Cortex of kidney (tissue), 1 donor: ENCODE data around the gene NSMF.

Source experiments
- DNase-seq: peaks from one replicate; lab custom pipeline; 2025; lab: John Stamatoyannopoulos, UW

The NSMF gene, protein sequence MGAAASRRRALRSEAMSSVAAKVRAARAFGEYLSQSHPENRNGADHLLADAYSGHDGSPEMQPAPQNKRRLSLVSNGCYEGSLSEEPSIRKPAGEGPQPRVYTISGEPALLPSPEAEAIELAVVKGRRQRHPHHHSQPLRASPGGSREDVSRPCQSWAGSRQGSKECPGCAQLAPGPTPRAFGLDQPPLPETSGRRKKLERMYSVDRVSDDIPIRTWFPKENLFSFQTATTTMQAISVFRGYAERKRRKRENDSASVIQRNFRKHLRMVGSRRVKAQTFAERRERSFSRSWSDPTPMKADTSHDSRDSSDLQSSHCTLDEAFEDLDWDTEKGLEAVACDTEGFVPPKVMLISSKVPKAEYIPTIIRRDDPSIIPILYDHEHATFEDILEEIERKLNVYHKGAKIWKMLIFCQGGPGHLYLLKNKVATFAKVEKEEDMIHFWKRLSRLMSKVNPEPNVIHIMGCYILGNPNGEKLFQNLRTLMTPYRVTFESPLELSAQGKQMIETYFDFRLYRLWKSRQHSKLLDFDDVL

DNA sequence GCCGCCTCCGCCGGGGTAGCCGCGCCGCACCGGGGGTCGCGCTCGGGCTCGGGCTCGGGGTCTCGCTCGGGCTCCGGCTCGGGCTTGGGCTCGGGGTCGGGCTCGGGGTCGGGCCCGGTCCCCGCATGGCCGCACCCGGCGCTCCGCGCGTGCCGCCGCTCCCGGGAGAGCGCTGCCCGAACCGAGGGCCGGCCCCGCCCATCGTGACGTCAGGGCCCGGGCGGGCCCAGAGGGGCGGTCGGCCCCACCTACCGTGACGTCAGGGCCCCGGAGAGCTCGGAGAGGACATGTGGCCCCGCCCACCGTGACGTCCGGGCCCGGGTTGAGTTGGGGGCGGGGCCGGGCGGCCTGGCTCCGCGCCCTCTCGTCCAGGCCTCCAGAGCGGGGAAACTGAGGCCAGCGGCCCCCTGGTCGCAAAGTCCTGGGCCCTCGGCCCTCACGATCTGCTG is at the start of gene NSMF:
Gene NSMF (minus strand): TSS at position 183 of the 449 bp plus-strand sequence. CDS start 232 bp downstream, outside the sequence.
- no peak for DNase-seq

- no peak for DNase-seq
Observed at GRCh38 chr9:137506702-137507171, 47.6 kb upstream of the NSMF start.

DNA sequence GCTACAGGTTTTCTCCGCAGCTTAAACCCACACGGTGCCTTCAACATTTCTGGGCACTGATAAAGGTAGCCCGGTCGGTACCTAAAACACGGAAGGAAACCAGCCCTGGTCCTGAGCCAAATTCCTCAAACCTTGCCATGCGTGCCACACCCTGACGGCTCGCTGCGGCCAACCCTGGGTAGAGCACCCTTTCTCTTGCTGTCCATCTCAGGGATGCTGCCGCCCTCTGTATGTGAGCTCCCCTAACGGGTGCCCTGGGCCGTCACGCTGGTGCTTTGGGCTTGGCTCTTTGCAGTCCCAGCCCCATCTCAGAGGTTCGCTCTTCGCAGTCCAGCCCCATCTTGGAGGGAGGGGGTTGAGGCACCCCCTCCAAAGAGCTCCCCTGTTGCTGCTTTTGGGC is 47.1 kb upstream of the NSMF start:
- no peak for DNase-seq

- DNase-seq = no peak
Observed at GRCh38 chr9:137505421-137506140, 46.4 kb upstream of the NSMF start.

DNA sequence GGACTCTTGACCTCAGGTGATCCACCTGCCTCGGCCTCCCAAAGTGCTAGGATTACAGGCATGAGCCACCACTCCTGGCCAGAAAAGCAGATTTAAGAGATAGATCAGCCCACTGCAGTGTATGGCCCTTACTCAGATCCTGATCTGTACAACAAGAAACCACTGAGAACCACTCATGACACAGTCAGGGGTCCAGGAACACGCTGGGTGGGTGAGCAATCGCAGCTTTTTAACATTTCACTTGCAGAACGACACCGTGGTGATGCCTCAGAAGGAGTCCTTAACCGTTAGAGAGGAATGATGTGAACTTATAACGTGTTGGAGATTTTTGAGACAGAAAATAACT is 45.3 kb upstream of the NSMF start:
- no peak for DNase-seq

DNA sequence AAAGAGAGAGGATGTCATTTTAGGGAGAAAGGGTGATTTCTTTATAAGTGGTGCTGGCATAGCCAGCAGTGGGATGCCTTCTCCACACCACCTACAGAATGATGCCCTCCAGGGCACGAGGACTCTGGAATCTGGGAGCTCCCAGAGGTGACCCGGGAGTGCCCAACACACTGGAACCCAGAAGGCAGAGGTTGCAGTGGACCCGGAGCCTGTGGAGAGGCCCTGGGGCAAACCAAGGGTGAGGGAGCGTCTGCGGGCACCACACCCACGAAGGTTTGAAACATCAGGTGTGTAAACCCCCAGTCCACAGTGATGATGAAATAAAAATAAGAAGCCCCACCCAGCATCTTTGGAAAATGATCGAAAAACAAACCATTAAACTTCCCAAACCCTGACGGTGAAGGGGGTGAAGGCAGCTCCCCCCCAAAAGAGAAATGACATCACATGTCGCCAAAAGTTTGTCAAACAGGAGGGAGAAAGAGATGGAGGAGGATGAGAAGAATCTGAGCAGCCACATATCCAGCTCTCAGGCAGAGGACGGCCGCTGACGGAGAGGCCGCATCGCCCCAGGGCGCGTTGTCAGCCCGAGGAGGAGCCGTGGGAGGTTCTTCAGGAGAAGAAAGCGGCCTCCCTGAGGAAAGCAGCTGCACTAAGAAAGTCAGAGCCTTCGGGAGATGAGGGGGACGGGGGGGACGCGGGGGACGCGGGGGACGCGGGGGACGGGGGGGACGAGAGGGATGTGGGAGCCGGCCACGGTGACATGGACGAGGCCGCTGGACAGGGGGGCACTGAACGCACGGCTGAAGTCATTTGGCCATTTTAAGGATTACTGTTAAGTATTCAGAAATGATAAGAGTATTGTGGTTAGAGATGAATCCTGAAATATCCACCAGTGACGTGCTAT is 43.1 kb upstream of the NSMF start:
- no peak for DNase-seq

- no peak for DNase-seq
Observed at GRCh38 chr9:137501457-137501856, 42.3 kb upstream of the NSMF start.

DNA sequence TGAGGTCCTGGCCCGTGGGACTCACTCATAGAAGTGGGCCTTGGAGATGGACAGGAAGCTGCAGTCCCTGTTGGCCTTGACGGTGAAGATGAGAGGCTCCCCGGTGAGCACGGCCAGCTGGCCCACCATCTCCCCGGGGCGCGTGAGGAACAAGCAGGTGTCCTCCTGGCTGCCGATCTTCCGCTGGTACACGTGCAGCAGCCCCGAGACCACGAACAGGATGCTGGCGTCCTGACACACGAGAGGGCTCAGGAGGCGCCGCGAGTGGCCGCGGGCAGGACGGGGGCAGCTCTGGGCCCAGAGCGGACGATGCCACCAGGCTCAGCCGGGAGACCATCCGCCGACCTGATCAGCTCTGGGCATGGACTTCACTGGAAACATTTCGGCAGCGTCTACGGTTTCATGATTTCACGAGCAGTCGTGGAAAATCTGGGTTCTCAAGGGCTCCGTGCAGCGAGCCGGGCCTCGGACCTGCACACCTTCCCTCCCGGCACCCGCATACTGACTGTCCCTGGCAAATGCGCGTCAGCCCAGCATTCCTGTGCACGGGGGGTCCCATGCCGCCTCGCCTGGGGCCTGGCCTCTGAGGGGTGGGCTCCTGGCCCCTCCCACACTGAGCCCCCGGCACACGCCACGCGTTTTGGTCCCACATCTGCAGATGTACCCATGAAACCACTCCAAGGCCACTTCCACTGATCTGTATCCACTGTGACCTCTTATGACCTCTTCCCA is 41.7 kb upstream of the NSMF start:
- DNase-seq = no peak

DNA sequence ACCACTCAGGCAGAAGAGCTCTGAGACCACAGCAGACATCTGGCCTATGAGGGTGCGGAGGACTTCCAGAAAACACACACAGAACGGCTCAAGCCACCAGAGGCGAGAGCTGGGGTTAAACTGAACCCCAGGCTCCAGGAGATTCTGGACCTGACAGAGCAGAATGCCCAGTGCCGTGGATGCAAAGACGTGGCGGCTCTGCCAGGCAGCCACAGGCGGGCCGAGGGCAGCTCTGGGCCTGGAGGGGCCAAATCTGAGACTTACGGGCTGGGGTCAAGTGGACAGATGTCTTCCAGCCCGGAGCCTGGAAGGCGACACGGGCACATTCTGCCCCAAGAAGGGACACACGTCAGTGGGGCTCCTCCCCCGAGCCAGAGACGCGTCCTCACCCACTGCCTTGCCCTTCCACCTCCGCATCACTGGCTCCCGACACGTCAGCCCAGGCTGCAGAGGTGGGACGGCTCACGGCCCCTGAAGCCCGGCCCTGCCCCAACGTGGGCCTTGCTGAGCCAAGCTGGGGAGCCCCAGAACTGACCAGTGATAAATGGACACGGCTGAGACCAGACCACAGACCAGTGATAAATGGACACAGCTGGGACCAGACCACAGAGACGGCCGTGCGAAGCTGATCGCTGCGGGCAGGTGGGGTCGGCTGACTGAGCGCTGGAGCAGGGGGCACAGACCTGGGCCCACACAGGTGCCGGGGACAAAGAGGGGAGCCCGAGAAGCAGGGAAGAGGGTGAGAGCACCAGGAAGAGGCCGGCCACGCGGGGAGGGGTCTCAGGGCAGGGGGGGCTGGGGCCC is 40.9 kb upstream of the NSMF start:
- DNase-seq = no peak

GRCh38 chr9:137499416-137499815 is 40.3 kb upstream of the NSMF start:
- no peak for DNase-seq

DNA sequence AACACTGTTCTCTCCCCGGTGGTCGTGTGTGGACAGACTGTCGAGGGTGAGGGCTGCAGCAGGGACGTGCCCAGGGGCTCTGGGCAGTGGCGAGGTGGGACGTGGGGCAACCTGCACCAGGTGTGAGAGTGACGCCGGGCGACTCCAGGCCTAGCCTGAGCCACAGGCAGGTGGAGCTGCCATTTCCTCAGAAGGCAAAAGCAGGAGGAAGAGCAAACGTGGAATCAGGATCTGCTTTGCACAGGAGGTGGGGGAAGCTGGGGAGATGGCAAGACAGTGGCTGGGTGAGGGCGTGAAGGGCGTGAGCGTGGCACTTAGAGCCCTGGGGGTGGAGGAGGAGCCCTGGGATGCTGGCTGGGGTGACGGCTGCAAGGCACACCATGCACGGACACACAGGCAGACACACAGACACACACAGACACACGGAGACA is 39.6 kb upstream of the NSMF start:
- no peak for DNase-seq

DNA sequence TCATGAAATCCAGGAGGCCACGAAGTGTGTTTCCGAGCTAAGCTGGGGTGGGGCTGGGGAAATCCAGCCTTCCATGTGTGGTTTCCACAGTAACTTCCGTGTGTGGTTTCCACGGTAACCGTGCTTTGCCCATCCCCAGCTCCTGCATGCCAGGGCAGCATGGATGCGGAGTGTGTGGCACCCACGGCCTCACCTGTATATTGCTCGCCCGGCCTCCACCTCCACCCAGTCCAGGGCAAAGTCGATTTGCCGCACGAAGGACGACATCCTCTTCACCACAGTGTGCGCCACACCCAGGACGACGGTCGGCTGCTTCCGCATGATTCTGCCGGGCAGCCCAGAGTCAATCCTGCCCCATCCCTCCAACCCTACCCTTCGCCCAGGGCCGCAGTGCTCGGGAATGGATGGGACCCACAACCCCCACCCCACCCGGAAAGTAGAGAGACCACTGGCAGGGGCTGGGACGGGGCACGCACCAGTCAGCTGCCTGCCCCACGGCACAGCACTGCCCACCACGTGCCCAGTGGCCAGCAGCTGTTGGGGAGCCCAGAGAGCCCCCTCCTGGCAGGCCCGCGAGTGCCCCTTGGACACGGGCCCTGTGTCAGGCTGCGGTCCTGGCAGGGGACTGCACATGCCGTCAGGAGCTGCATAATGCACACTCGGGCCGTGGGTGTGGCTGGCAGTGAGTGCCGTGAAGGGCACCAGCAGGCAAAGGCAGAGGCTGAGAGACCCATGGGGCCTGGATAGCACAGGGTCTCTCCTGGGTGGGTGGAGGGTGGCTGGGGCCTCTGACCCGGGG is 39.0 kb upstream of the NSMF start:
- no peak for DNase-seq

DNA sequence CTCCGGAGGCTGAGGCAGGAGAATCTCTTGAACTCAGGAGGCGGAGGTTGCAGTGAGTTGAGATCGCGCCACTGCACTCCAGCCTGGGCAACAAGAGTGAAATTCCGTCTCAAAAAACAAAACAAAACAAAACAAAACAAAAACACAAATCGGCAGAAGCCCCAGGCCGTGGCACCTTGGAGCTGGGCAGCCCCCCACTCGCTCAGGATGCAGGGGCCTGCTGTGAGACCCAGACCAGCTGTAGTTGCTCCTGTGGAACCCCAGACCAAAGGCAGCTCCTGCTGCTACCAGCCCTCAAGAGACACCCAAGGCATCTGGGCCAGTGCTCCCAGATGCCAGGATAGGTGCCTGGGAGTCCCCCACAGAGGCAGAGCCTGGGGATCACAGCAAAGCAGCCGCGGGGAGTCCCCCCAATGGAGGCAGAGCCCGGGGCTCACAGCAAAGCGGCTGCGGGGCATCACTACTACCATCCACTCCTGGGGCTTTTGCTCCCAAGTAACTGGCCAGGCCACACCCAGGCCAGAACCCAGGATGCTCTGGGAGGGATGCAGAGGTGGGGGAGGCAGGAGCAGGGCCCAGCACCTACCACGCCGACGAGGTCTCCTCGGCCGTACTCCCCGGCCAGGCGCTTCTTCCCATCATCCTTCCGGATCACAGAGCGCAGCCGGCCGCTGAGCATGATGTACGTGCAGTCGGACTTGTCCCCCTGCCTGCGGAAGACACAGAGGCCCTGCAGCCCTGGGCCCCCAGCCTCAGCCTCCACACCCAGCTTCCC is 37.7 kb upstream of the NSMF start:
- DNase-seq = no peak

DNA sequence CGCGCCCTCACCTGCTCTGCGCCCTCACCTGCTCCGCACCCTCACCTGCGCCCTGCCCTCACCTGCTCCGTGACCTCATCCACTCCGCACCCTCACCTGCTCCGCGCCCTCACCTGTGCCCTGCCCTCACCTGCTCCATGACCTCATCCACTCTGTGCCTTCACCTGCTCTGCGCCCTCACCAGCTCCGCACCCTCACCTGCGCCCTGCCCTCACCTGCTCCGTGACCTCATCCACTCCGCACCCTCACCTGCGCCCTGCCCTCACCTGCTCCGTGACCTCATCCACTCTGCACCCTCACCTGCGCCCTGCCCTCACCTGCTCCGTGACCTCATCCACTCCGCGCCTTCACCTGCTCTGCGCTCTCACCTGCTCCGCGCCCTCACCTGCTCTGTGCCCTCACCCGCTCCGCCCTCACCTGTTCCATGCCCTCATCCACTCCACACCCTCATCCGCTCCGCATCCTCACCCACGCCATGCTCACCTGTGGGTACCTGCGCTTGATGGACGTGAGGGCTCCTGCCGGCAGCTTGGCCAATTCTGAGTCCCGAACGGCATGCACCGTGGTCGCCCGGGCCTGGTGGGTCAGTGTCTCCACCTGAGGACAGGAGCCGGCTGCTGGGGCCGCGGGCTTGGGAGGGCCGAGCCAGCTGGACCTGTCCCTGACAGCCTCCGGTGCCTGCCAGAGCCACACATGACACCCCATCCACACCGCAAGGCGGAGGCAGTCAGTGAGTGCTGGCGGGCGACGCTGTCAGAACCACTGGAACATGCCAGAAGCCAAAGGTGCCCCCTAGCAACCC is 35.6 kb upstream of the NSMF start:
- DNase-seq = no peak

DNA sequence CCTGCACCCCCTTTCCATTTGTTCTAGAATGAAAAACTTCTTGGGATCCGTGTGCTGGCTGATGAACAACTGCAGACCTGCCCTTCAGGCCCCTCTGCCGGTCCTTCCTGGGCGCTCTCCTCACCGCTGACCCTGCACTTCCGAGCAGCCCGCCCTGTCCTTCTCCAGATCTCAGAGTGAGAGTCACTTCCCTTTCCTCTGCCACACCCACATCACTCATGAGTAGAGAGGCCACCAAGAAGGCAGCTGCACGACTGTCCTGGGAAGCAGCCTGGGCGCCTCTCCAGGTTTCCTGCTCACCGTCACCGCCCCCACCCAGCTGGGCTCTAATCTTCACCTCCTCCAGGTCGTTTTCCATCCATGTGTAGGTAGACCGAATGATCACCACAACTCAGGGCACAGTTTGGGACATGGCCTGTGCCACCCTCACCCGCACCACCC is 35.0 kb upstream of the NSMF start:
- DNase-seq = no peak

GRCh38 chr9:137493364-137494103 is 34.4 kb upstream of the NSMF start:
- DNase-seq = no peak
